SK-N-SH (cell line): Measurements from ENCODE around the gene IL1R2. TPM values are rescaled to one million over a fixed set of nuclear protein-coding genes. Genes with fewer than 3 reads are reported as not detected.

Source experiments
- CTCF ChIA-PET: fragments of 300-600, 350-600 bp; formaldehyde crosslinking; extraction: SDS; loops from one replicate; lab custom pipeline; 2021; lab: Yijun Ruan, JAX
- POLR2A ChIA-PET: fragments of 350-600 bp; sonication (Branson Sonifier 250); formaldehyde crosslinking; extraction: SDS; loops from one replicate; lab custom pipeline; 2020; ENCODE audit warnings: antibody characterized with exemption, inconsistent platforms; lab: Yijun Ruan, JAX
- DNase-seq: peaks from one replicate; pipeline ENCODE4 v3.0.0; 2012
- H2AFZ ChIP-seq: fragments of 200-600 bp; sonication (generic); 2 replicates; pipeline ENCODE4 v1.8.1; 2016; ENCODE audit warnings: antibody characterized with exemption, mild to moderate bottlenecking, low read depth
- H3F3A ChIP-seq: fragments of 200-600 bp; sonication (generic); replicated peaks from 2 replicates; pipeline ENCODE3; 2016; ENCODE audit warnings: antibody characterized with exemption, mild to moderate bottlenecking; ENCODE audit not compliant: insufficient read depth
- H3K27ac ChIP-seq, 2 experiments: fragments of 200-500 bp in 1 of 2; fragments of 200-600 bp in 1 of 2; sonication (Bioruptor generic) in 1 of 2; sonication (generic), shearing (Covaris generic) in 1 of 2; 2 replicates each; pipeline versions ENCODE4 v1.5.1 to v1.6.1; 2014 to 2016; ENCODE audit warnings: low read depth in 2 of 2, inconsistent platforms in 1 of 2, low read length in 1 of 2, mild to moderate bottlenecking in 1 of 2, mixed read lengths in 1 of 2
- H3K27me3 ChIP-seq: fragments of 200-600 bp; sonication (generic), shearing (Covaris generic); 2 replicates; pipeline ENCODE4 v1.6.1; 2016; ENCODE audit warnings: mixed run types; ENCODE audit not compliant: insufficient read depth
- H3K36me3 ChIP-seq, 2 experiments: fragments of 200-500 bp in 1 of 2; fragments of 200-600 bp in 1 of 2; sonication (Bioruptor generic) in 1 of 2; sonication (generic) in 1 of 2; replicated peaks in 1 of 2; 2 replicates each; pipeline versions ENCODE3 to v1.5.1; 2014 to 2016; ENCODE audit warnings: low read length in 1 of 2, mild to moderate bottlenecking in 1 of 2; ENCODE audit not compliant: insufficient read depth in 2 of 2, control insufficient read depth in 1 of 2
- H3K4me1 ChIP-seq, 2 experiments: fragments of 200-500 bp in 1 of 2; fragments of 200-600 bp in 1 of 2; sonication (Bioruptor generic) in 1 of 2; sonication (generic), shearing (Covaris generic) in 1 of 2; 2 replicates each; pipeline versions ENCODE4 v1.5.1 to v1.6.1; 2014 to 2016; ENCODE audit warnings: low read depth in 1 of 2, low read length in 1 of 2, mixed run types in 1 of 2; ENCODE audit not compliant: insufficient read depth in 2 of 2, control insufficient read depth in 1 of 2
- H3K4me2 ChIP-seq: fragments of 200-600 bp; sonication (generic), shearing (Covaris generic); 2 replicates; pipeline ENCODE4 v1.6.1; 2017; ENCODE audit warnings: mixed run types
- H3K4me3 ChIP-seq, 2 experiments: fragments of 200-500 bp in 1 of 2; fragments of 200-600 bp in 1 of 2; sonication (Bioruptor generic) in 1 of 2; sonication (generic), shearing (Covaris generic) in 1 of 2; 2 replicates each; pipeline versions ENCODE4 v1.5.1 to v1.8.1; 2014 to 2016; ENCODE audit warnings: low read depth in 2 of 2, inconsistent platforms in 1 of 2, low read length in 1 of 2, mild to moderate bottlenecking in 1 of 2, mixed read lengths in 1 of 2, moderate library complexity in 1 of 2
- H3K79me2 ChIP-seq: fragments of 200-600 bp; sonication (generic); 2 replicates; pipeline ENCODE4 v1.8.1; 2017; ENCODE audit warnings: mild to moderate bottlenecking; ENCODE audit not compliant: insufficient read depth
- H3K9ac ChIP-seq: fragments of 200-600 bp; sonication (generic); 2 replicates; pipeline ENCODE4 v1.6.1; 2017; ENCODE audit warnings: mixed run types
- H3K9me2 ChIP-seq: fragments of 200-600 bp; sonication (generic); 2 replicates; pipeline ENCODE4 v1.6.1; 2017; ENCODE audit warnings: mixed run types
- H3K9me3 ChIP-seq: fragments of 200-600 bp; sonication (generic); 2 replicates; pipeline ENCODE4 v1.6.1; 2017; ENCODE audit warnings: mixed run types, mild to moderate bottlenecking, moderate library complexity
- H4K20me1 ChIP-seq: fragments of 200-600 bp; sonication (generic); 2 replicates; pipeline ENCODE4 v1.6.1; 2017; ENCODE audit warnings: mild to moderate bottlenecking, mixed run types; ENCODE audit not compliant: insufficient read depth
- CHD2 ChIP-seq: fragments of 150-350 bp; IDR thresholded peaks from 2 replicates; pipeline ENCODE4 v1.6.1; 2018; ENCODE audit warnings: low read length; ENCODE audit not compliant: partially characterized antibody
- ELF1 ChIP-seq: IDR thresholded peaks from 2 replicates; pipeline ENCODE4 v1.4.0; 2012
- JUND ChIP-seq: IDR thresholded peaks from 2 replicates; pipeline ENCODE4 v1.4.0; 2012
- MXI1 ChIP-seq: IDR thresholded peaks from 2 replicates; pipeline ENCODE4 v1.6.1; 2012; ENCODE audit warnings: mild to moderate bottlenecking, low read depth, low read length, improper control_type of control experiment
- NRF1 ChIP-seq: IDR thresholded peaks from 2 replicates; pipeline ENCODE4 v1.6.1; 2012; ENCODE audit warnings: low read depth, mild to moderate bottlenecking, low read length
- PBX3 ChIP-seq: IDR thresholded peaks from 2 replicates; pipeline ENCODE4; 2012
- POLR2AphosphoS5 ChIP-seq: IDR thresholded peaks from 2 replicates; pipeline ENCODE4 v1.6.1; 2012; ENCODE audit warnings: low read depth, low read length
- RAD21 ChIP-seq: IDR thresholded peaks from 2 replicates; pipeline ENCODE4 v1.6.1; 2012; ENCODE audit warnings: mild to moderate bottlenecking, low read length
- RCOR1 ChIP-seq: fragments of 150-350 bp; IDR thresholded peaks from 2 replicates; pipeline ENCODE4 v1.6.1; 2017; ENCODE audit warnings: antibody characterized with exemption, low read length
- REST ChIP-seq: IDR thresholded peaks from 2 replicates; pipeline ENCODE4 v1.6.1; 2012; ENCODE audit warnings: mild to moderate bottlenecking, low read depth, low read length, moderate library complexity
- SMC3 ChIP-seq: IDR thresholded peaks from 2 replicates; pipeline ENCODE4 v1.6.1; 2012; ENCODE audit warnings: low read depth, low read length, improper control_type of control experiment
- TEAD4 ChIP-seq: IDR thresholded peaks from 2 replicates; pipeline ENCODE4 v1.4.0; 2012; ENCODE audit warnings: mild to moderate bottlenecking, borderline replicate concordance; ENCODE audit not compliant: insufficient read depth
- YY1 ChIP-seq: IDR thresholded peaks from 2 replicates; pipeline ENCODE4 v1.4.0; 2012; ENCODE audit warnings: low read depth, mild to moderate bottlenecking
- WGBS: methylation state at CpG from one replicate; pipeline ENCODE4 v1.1.6; 2017; ENCODE audit warnings: low lambda C conversion rate; 5-methylcytosine and 5-hydroxymethylcytosine counted together
- polyA plus RNA-seq, 3 experiments: library from polyadenylated mRNA; depleted of rRNA; stranded (reverse); fragments of >200 nt; gene quantifications; 2 replicates each; pipeline ENCODE4 v1.2.3, GENCODE V29; 2012
- TF ChIP-seq, protein P1 (sequence below): IDR thresholded peaks from 2 replicates; pipeline ENCODE4 v1.4.0; 2012; ENCODE audit warnings: low read depth, borderline replicate concordance

IL1R2 gene
- polyA plus RNA-seq, 1 of the 3 experiments (the other 2 are of a cell fraction) = 0.16 TPM

DNA sequence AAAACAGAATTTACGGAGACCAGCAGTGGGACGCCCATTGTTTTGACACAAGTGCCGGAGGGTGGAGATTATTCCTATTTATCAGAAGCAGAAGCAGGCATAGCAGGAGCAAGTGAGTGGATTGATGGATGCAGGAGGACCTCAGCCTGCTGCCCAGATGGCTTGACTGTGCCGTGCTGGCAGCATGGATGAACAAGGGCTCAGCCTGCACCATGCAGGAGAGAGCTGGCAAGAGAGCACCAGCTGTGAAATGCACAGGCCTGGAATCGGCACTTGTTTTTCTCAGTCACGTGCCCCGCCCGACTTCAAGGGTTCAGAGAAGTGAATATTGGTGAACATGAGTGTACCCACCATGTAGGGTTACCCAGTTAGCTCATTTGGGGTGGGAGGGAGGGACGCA lies 4.0 kb downstream of the IL1R2 start:
- Histone ChIP-seq H3K4me3 (no peak overlapping the region), H3F3A (no peaks in the 10 kb centered on the region), H3K27me3 (peaks cover 63% of the 10 kb centered on the region; the same call in 1 of the 2 replicates), H3K27ac (no peak overlapping the region), H3K4me2 (no peak overlapping the region), H3K79me2 (no peaks in the 10 kb centered on the region), H4K20me1 (no peaks in the 10 kb centered on the region), H3K9me2 (no peaks in the 10 kb centered on the region), H3K36me3 (no peaks in the 10 kb centered on the region), H3K4me1 (no peaks in the 10 kb centered on the region; a peak in 1 of 4 replicates), H3K9me3 (no peaks in the 10 kb centered on the region), H2AFZ (no peak overlapping the region), H3K9ac (no peak overlapping the region)
- POLR2A ChIA-PET = no interaction called here
- DNase-seq = no peak
- WGBS = 32% methylated on average over 8 of the region's 9 CpGs
- TF ChIP-seq NRF1 = no peak
- TF ChIP-seq JUND = no peak
- TF ChIP-seq RCOR1 = no peak
- no peak for TF ChIP-seq ELF1
- TF ChIP-seq TEAD4 = no peak
- CTCF ChIA-PET = interaction anchor here (0.7 to 1.6 kb wide), 3 partner anchors 11 to 245 kb away, joined by 3 to 4 read pairs (median 4); no protein-coding TSS in a partner anchor

DNA sequence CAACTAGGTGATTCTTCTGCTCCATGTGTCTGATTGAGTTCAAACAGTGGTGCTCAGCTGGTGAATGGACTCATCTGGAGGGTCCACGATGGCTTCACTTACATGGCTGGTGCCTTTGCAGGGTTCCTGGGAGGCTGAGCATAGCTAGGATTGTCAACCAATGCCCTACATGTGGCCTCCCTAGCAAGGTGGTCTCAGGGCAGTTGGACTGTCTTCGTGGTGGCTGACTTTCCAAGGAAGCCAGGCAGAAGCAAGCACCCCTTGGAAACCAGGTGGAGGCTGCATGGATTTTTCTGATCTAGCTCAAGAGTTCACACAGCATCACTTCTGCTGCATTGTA lies 6.8 kb downstream of the IL1R2 start:
- Histone ChIP-seq H3K9me2 (no peaks in the 10 kb centered on the region), H3K4me2 (no peak overlapping the region), H3K4me1 (no peaks in the 10 kb centered on the region; a peak in 1 of 4 replicates), H3K9ac (no peak overlapping the region), H3F3A (no peaks in the 10 kb centered on the region), H2AFZ (no peak overlapping the region), H4K20me1 (no peaks in the 10 kb centered on the region), H3K36me3 (no peaks in the 10 kb centered on the region), H3K9me3 (no peaks in the 10 kb centered on the region), H3K27ac (no peak overlapping the region), H3K4me3 (no peak overlapping the region), H3K79me2 (no peaks in the 10 kb centered on the region), H3K27me3 (peaks cover 48% of the 10 kb centered on the region; the same call in 1 of the 2 replicates)
- POLR2A ChIA-PET = no interaction called here
- 21% methylated on average over 2 of the region's 2 CpGs for WGBS
- no peak for DNase-seq
- CTCF ChIA-PET = interaction anchor here (0.8 to 3.4 kb wide), 3 partner anchors 22 to 242 kb away, joined by 4 to 17 read pairs (median 9); no protein-coding TSS in a partner anchor
- TF ChIP-seq CHD2 (no peak), MXI1 (no peak), RCOR1 (no peak), RAD21 (no peak), REST (no peak), SMC3 (no peak), TEAD4 (no peak), PBX3 (no peak), POLR2AphosphoS5 (no peak), YY1 (no peak)
- TF ChIP-seq, protein P1, sequence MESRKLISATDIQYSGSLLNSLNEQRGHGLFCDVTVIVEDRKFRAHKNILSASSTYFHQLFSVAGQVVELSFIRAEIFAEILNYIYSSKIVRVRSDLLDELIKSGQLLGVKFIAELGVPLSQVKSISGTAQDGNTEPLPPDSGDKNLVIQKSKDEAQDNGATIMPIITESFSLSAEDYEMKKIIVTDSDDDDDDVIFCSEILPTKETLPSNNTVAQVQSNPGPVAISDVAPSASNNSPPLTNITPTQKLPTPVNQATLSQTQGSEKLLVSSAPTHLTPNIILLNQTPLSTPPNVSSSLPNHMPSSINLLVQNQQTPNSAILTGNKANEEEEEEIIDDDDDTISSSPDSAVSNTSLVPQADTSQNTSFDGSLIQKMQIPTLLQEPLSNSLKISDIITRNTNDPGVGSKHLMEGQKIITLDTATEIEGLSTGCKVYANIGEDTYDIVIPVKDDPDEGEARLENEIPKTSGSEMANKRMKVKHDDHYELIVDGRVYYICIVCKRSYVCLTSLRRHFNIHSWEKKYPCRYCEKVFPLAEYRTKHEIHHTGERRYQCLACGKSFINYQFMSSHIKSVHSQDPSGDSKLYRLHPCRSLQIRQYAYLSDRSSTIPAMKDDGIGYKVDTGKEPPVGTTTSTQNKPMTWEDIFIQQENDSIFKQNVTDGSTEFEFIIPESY = no peak
